ENCODE data around the gene IP6K2.

Gene IP6K2

GRCh38 chr3:48685603-48686511, 31.2 kb downstream of the IP6K2 start, which contains the start of gene NCKIPSD:
TSS of gene NCKIPSD (minus strand) at chr3:48685915. CDS start at chr3:48685807, 108 bp downstream.
- DNase-seq (ENCODE audit: low spot score) (peak; percentile 81), ATAC-seq (ENCODE audit: low read depth) (peak; percentile 72)
- TF ChIP-seq CTCF (IDR thresholded peaks at IDR 0.05; ENCODE audit: poor library complexity, severe bottlenecking): peak; percentile 95
- no peaks in the 10 kb centered on the region for H3K27me3 ChIP-seq (ENCODE audit: insufficient read depth, poor library complexity, severe bottlenecking)
- H3K36me3 ChIP-seq (ENCODE audit: low read depth): peaks cover 65% of the 10 kb centered on the region
- peak within 1 kb of the TSS; percentile 70 for H3K27ac ChIP-seq (ENCODE audit: poor library complexity, severe bottlenecking)
- H3K4me3 ChIP-seq (ENCODE audit: severe bottlenecking): peak within 1 kb of the TSS; percentile 100
- no peaks in the 10 kb centered on the region for H3K9me3 ChIP-seq (ENCODE audit: severe bottlenecking)
- peaks cover 17% of the 10 kb centered on the region for H3K4me1 ChIP-seq (ENCODE audit: insufficient read depth, poor library complexity, severe bottlenecking)

- H3K27me3 ChIP-seq (ENCODE audit: insufficient read depth, poor library complexity, severe bottlenecking): no peaks in the 10 kb centered on the region
- DNase-seq (ENCODE audit: low spot score) (no peak), ATAC-seq (ENCODE audit: low read depth) (no peak)
- H3K4me3 ChIP-seq (ENCODE audit: severe bottlenecking): peak overlapping the region; percentile 100
- peak overlapping the region; percentile 70 for H3K27ac ChIP-seq (ENCODE audit: poor library complexity, severe bottlenecking)
- no peak for TF ChIP-seq CTCF (IDR thresholded peaks at IDR 0.05; ENCODE audit: poor library complexity, severe bottlenecking)
- H3K36me3 ChIP-seq (ENCODE audit: low read depth): peaks cover 67% of the 10 kb centered on the region
- H3K4me1 ChIP-seq (ENCODE audit: insufficient read depth, poor library complexity, severe bottlenecking): peaks cover 17% of the 10 kb centered on the region
- H3K9me3 ChIP-seq (ENCODE audit: severe bottlenecking): no peaks in the 10 kb centered on the region
These were observed 31.8 kb downstream of the IP6K2 start for GRCh38 chr3:48685293-48685602.

- H3K36me3 ChIP-seq (ENCODE audit: low read depth): peaks cover 67% of the 10 kb centered on the region
- peak overlapping the region; percentile 100 for H3K4me3 ChIP-seq (ENCODE audit: severe bottlenecking)
- DNase-seq (ENCODE audit: low spot score) (no peak), ATAC-seq (ENCODE audit: low read depth) (no peak)
- no peak for TF ChIP-seq CTCF (IDR thresholded peaks at IDR 0.05; ENCODE audit: poor library complexity, severe bottlenecking)
- H3K4me1 ChIP-seq (ENCODE audit: insufficient read depth, poor library complexity, severe bottlenecking): peaks cover 17% of the 10 kb centered on the region
- H3K27ac ChIP-seq (ENCODE audit: poor library complexity, severe bottlenecking): peak overlapping the region; percentile 70
- no peaks in the 10 kb centered on the region for H3K9me3 ChIP-seq (ENCODE audit: severe bottlenecking)
- no peaks in the 10 kb centered on the region for H3K27me3 ChIP-seq (ENCODE audit: insufficient read depth, poor library complexity, severe bottlenecking)
These were observed 32.4 kb downstream of the IP6K2 start for GRCh38 chr3:48684480-48685143.

- H3K9me3 ChIP-seq (ENCODE audit: severe bottlenecking): no peaks in the 10 kb centered on the region
- H3K27me3 ChIP-seq (ENCODE audit: insufficient read depth, poor library complexity, severe bottlenecking): no peaks in the 10 kb centered on the region
- H3K4me3 ChIP-seq (ENCODE audit: severe bottlenecking): no peak overlapping the region
- DNase-seq (ENCODE audit: low spot score): no peak
- H3K27ac ChIP-seq (ENCODE audit: poor library complexity, severe bottlenecking): peak overlapping the region; percentile 70
- peaks cover 67% of the 10 kb centered on the region for H3K36me3 ChIP-seq (ENCODE audit: low read depth)
- TF ChIP-seq CTCF (IDR thresholded peaks at IDR 0.05; ENCODE audit: poor library complexity, severe bottlenecking): no peak
- no peak for ATAC-seq (ENCODE audit: low read depth)
- peaks cover 17% of the 10 kb centered on the region for H3K4me1 ChIP-seq (ENCODE audit: insufficient read depth, poor library complexity, severe bottlenecking)
These were observed 33.0 kb downstream of the IP6K2 start for GRCh38 chr3:48684054-48684349.

GRCh38 chr3:48682786-48683185, 34.2 kb downstream of the IP6K2 start:
- TF ChIP-seq CTCF (IDR thresholded peaks at IDR 0.05; ENCODE audit: poor library complexity, severe bottlenecking): no peak
- Histone ChIP-seq H3K9me3 (ENCODE audit: severe bottlenecking) (no peaks in the 10 kb centered on the region), H3K4me1 (ENCODE audit: insufficient read depth, poor library complexity, severe bottlenecking) (peaks cover 17% of the 10 kb centered on the region), H3K27me3 (ENCODE audit: insufficient read depth, poor library complexity, severe bottlenecking) (no peaks in the 10 kb centered on the region), H3K36me3 (ENCODE audit: low read depth) (peaks cover 67% of the 10 kb centered on the region), H3K27ac (ENCODE audit: poor library complexity, severe bottlenecking) (no peak overlapping the region), H3K4me3 (ENCODE audit: severe bottlenecking) (no peak overlapping the region)
- DNase-seq (ENCODE audit: low spot score) (no peak), ATAC-seq (ENCODE audit: low read depth) (no peak)
